Astrocyte of the spinal cord (primary cell): ENCODE results near the gene PLEKHN1.
"Not testable (repeated sequence)": the region's sequence is repeated elsewhere in the genome, so short reads cannot be mapped to it uniquely, and the experiment has no call there.

ENCODE experiments used
- DNase-seq: peaks from one replicate; pipeline ENCODE4 v3.0.0; 2011; ENCODE audit warnings: low read depth, low spot score
- H3K4me3 ChIP-seq: 2 replicates; pipeline ENCODE4 v1.5.1; 2011; ENCODE audit warnings: low read depth, mild to moderate bottlenecking, low read length, moderate library complexity
- CTCF ChIP-seq: IDR thresholded peaks from 2 replicates; pipeline ENCODE4 v1.5.1; 2012; ENCODE audit warnings: low read depth, mild to moderate bottlenecking, low read length, inconsistent platforms
- in situ Hi-C: cut with HindIII; loops from 2 replicates; pipeline ENCODE4 v1.10.0; 2017; ENCODE audit warnings: low sequenced_read_pairs

Gene PLEKHN1

GRCh38 chr1:975896-976683 lies 9.8 kb downstream of the PLEKHN1 start:
- DNase-seq: peak; percentile 73
- TF ChIP-seq CTCF: peak; percentile 83
- in situ Hi-C loops: no loop called here
- no peak overlapping the region for H3K4me3 ChIP-seq

GRCh38 chr1:976791-977190 lies 10.5 kb downstream of the PLEKHN1 start:
- DNase-seq, H3K4me3 ChIP-seq, in situ Hi-C loops: not testable (repeated sequence)

DNA sequence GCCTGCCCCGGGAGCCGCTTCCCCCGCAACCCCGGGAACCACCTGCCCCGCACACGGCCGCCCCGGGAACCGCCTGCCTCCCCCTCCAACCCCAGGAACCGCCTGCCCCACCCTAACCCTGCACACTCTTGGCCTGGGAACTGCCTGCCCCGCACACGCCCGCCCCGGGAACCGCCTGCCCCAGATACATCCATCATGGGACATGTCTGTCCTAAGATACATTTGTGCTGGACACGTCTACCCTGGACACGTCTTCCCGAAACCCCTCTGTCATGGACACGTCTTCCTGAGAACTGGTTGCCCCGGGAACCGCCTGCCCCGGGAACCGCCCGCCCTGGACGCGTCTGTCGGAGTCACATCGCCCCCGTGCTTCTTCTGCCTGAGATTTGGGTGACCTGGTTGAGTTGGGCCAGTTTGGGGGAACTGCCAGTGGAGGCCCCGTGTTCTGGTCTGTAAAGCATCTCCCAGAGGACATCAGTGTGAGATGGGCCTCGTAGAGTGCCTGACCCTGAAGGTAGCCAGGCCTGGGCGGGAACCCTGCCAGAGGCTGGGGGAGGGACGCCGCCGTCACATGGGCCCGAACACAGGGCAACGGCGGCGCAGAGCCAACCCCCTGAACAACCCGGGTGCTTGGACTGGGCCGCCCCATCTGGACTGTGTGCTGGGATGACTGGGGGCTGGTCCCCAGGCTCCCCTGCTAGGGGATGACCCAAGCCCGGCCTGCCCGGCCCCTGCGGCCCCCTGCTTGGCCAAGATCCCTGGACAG lies 12.0 kb downstream of the PLEKHN1 start:
- H3K4me3 ChIP-seq: no peak overlapping the region
- no peak for TF ChIP-seq CTCF
- no peak for DNase-seq
- in situ Hi-C loops: no loop called here

GRCh38 chr1:978835-979743 lies 12.8 kb downstream of the PLEKHN1 start:
- TF ChIP-seq CTCF: no peak
- in situ Hi-C loops: no loop called here
- H3K4me3 ChIP-seq: no peak overlapping the region
- no peak for DNase-seq

DNA sequence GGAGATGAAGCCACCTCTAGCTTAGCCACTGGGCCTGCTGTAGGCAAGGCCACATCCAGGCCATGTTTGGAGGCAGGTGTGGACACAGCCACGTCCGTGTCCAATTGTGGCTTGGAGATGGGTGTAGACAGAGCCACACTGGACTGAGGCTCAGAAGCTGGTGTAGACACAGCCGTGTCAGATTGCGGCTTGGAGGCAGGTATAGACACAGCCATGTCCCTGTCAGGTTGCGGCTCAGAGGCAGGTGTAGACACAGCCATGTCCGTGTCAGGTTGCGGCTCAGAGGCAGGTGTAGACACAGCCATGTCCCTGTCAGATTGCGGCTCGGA lies 13.4 kb downstream of the PLEKHN1 start:
- no peak overlapping the region for H3K4me3 ChIP-seq
- TF ChIP-seq CTCF: no peak
- in situ Hi-C loops: no loop called here
- no peak for DNase-seq

GRCh38 chr1:980137-980571 lies 13.9 kb downstream of the PLEKHN1 start:
- H3K4me3 ChIP-seq: no peak overlapping the region
- no peak for TF ChIP-seq CTCF
- in situ Hi-C loops: no loop called here
- no peak for DNase-seq
